ENCODE measurements around the gene C10orf143. TPM values are rescaled to one million over a fixed set of nuclear protein-coding genes. Genes with fewer than 3 reads are reported as not detected.

The C10orf143 gene
- total and polyA plus RNA-seq, 2 experiments from 2014 or later: 0.21 to 3.7 TPM

GRCh38 chr10:130022086-130022485 is 88.5 kb downstream of the C10orf143 start:
- Mint-ChIP-seq H3K4me3 (no peak overlapping the region), H3K27ac (no peak overlapping the region), H3K27me3 (ENCODE audit: insufficient read depth, low read depth, poor library complexity) (peaks cover 18% of the 10 kb centered on the region), H3K9me3 (no peaks in the 10 kb centered on the region), H3K36me3 (ENCODE audit: low read depth) (no peaks in the 10 kb centered on the region; the same call in 2 of the 3 replicates), H3K4me1 (no peaks in the 10 kb centered on the region)
- Histone ChIP-seq H3F3A (replicated peaks; ENCODE audit: low read depth) (no peaks in the 10 kb centered on the region), H3K27me3 (ENCODE audit: insufficient read depth) (no peaks in the 10 kb centered on the region), H3K9me2 (ENCODE audit: insufficient read depth) (no peaks in the 10 kb centered on the region), H3K36me3 (ENCODE audit: insufficient read depth) (no peaks in the 10 kb centered on the region), H3K4me2 (no peak overlapping the region), H3K4me3 (no peak overlapping the region), H3K4me1 (ENCODE audit: insufficient read depth) (no peaks in the 10 kb centered on the region), H2AFZ (no peak overlapping the region), H3K27ac (ENCODE audit: low read depth) (no peak overlapping the region), H4K20me1 (replicated peaks; ENCODE audit: insufficient read depth) (no peaks in the 10 kb centered on the region), H3K79me2 (replicated peaks; ENCODE audit: insufficient read depth) (no peaks in the 10 kb centered on the region)
- no peak for ATAC-seq
- TF ChIP-seq NANOG (IDR thresholded peaks at IDR 0.05; ENCODE audit: borderline replicate concordance) (no peak), REST (IDR thresholded peaks at IDR 0.05; ENCODE audit: unreplicated experiment) (no peak), ZNF462 (CRISPR knock-in tag; IDR thresholded peaks at IDR 0.05) (no peak), CREB1 (CRISPR knock-in tag; IDR thresholded peaks at IDR 0.05; ENCODE audit: low read depth) (no peak), POLR2AphosphoS5 (IDR thresholded peaks at IDR 0.05; ENCODE audit: low read depth) (no peak), ETS1 (IDR thresholded peaks at IDR 0.05) (no peak)
- DNase-seq (ENCODE audit: low spot score): no peak

Data from GM23338 (cell line).